ENCODE data around the gene RELT. TPM values are rescaled to one million over a fixed set of nuclear protein-coding genes. Genes with fewer than 3 reads are reported as not detected.
A peak's percentile ranks its signal among the peaks of the same experiment; 100 is the strongest.

Gene RELT
- total and polyA plus RNA-seq, 9 of the 15 experiments (the other 6 are each of a cell fraction or from before 2014, with no cell fraction given) = 1.1 to 20.2 (median 7.4) TPM

DNA sequence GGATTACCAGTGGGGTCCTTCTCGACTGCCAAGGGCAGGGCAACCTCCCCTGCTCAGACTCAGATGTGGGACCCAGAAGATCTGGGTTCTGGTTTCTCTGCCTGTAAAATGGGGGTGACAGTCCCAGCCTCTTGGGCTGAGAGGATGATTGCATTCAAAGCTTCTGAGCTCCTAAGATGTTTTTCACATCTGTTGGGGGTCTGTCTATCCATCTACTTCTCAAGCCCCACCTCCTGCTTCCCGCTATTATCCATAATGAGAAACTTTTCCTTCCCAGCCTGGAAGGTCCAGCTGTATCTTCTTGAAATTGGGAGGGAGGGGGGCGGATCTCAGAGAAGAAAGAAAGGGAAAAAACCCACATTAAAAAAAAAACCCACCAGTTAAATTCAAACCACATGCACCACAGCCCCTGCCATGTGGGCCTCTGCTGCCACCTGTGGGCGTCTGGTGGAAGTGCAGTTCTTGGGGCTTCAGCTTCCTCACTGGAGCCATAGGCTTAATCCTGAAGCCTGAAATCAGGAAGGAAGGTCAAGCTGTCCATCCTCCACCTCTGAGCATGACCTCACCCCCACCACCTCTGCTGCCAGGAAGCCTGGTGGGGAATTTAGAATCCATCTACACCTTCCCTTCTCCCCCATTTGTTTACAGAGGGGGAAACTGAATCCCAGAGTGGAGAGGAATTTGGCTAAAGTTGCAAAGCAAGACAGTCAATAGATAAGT is 40.8 kb upstream of the RELT start (continued):
- TF ChIP-seq, protein P1, sequence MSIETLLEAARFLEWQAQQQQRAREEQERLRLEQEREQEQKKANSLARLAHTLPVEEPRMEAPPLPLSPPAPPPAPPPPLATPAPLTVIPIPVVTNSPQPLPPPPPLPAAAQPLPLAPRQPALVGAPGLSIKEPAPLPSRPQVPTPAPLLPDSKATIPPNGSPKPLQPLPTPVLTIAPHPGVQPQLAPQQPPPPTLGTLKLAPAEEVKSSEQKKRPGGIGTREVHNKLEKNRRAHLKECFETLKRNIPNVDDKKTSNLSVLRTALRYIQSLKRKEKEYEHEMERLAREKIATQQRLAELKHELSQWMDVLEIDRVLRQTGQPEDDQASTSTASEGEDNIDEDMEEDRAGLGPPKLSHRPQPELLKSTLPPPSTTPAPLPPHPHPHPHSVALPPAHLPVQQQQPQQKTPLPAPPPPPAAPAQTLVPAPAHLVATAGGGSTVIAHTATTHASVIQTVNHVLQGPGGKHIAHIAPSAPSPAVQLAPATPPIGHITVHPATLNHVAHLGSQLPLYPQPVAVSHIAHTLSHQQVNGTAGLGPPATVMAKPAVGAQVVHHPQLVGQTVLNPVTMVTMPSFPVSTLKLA (conservative IDR thresholded peaks at IDR 0.05) = peak in 1 of 2 experiments; percentile 34; a peak in 1 of 4 replicates
- TF ChIP-seq ETV5 (CRISPR knock-in tag; IDR thresholded peaks at IDR 0.05; ENCODE audit: low read depth) (no peak), FOXA1 (IDR thresholded peaks at IDR 0.05; ENCODE audit: borderline replicate concordance) (no peak), MYBL2 (IDR thresholded peaks at IDR 0.05; ENCODE audit: low read depth) (no peak), MYBL2 (CRISPR knock-in tag; IDR thresholded peaks at IDR 0.05; ENCODE audit: borderline replicate concordance) (no peak), CC2D1A (IDR thresholded peaks at IDR 0.05) (0 out of 2 replicates have a peak, but pooled peaks have one; percentile 59), SMARCE1 (IDR thresholded peaks at IDR 0.05) (no peak), ESRRA (IDR thresholded peaks at IDR 0.05; ENCODE audit: borderline replicate concordance, low read depth) (0 out of 2 replicates have a peak, but pooled peaks have one; percentile 36), SOX6 (IDR thresholded peaks at IDR 0.05) (0 out of 2 replicates have a peak, but pooled peaks have one; percentile 12), LCOR (CRISPR knock-in tag; IDR thresholded peaks at IDR 0.05) (no peak), ZNF507 (tag; conservative IDR thresholded peaks at IDR 0.05) (no peak), C11orf30 (IDR thresholded peaks at IDR 0.05; ENCODE audit: low read depth) (no peak), TSC22D4 (tag; IDR thresholded peaks at IDR 0.05) (no peak), MAZ (CRISPR knock-in tag; conservative IDR thresholded peaks at IDR 0.05 in 1 of 2, IDR thresholded peaks at IDR 0.05 in 1 of 2) (peak in 1 of 2 experiments; percentile 49; a peak in 1 of 4 replicates), SPI1 (IDR thresholded peaks at IDR 0.05; ENCODE audit: borderline replicate concordance, low read depth, low read length) (peak; percentile 47; the same call in 1 of the 2 replicates), CREB3 (tag; conservative IDR thresholded peaks at IDR 0.05; ENCODE audit: low read depth) (no peak), SMARCC2 (IDR thresholded peaks at IDR 0.05; ENCODE audit: low read depth) (no peak)
- TF ChIP-seq, protein P2, sequence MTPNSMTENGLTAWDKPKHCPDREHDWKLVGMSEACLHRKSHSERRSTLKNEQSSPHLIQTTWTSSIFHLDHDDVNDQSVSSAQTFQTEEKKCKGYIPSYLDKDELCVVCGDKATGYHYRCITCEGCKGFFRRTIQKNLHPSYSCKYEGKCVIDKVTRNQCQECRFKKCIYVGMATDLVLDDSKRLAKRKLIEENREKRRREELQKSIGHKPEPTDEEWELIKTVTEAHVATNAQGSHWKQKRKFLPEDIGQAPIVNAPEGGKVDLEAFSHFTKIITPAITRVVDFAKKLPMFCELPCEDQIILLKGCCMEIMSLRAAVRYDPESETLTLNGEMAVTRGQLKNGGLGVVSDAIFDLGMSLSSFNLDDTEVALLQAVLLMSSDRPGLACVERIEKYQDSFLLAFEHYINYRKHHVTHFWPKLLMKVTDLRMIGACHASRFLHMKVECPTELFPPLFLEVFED (CRISPR knock-in tag; conservative IDR thresholded peaks at IDR 0.05) = no peak
- TF ChIP-seq, protein P3, sequence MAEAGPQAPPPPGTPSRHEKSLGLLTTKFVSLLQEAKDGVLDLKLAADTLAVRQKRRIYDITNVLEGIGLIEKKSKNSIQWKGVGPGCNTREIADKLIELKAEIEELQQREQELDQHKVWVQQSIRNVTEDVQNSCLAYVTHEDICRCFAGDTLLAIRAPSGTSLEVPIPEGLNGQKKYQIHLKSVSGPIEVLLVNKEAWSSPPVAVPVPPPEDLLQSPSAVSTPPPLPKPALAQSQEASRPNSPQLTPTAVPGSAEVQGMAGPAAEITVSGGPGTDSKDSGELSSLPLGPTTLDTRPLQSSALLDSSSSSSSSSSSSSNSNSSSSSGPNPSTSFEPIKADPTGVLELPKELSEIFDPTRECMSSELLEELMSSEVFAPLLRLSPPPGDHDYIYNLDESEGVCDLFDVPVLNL (CRISPR knock-in tag; IDR thresholded peaks at IDR 0.05; ENCODE audit: low read depth) = no peak
- TF ChIP-seq, protein P4, sequence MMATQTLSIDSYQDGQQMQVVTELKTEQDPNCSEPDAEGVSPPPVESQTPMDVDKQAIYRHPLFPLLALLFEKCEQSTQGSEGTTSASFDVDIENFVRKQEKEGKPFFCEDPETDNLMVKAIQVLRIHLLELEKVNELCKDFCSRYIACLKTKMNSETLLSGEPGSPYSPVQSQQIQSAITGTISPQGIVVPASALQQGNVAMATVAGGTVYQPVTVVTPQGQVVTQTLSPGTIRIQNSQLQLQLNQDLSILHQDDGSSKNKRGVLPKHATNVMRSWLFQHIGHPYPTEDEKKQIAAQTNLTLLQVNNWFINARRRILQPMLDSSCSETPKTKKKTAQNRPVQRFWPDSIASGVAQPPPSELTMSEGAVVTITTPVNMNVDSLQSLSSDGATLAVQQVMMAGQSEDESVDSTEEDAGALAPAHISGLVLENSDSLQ (IDR thresholded peaks at IDR 0.05) = no peak
- TF ChIP-seq, protein P5, sequence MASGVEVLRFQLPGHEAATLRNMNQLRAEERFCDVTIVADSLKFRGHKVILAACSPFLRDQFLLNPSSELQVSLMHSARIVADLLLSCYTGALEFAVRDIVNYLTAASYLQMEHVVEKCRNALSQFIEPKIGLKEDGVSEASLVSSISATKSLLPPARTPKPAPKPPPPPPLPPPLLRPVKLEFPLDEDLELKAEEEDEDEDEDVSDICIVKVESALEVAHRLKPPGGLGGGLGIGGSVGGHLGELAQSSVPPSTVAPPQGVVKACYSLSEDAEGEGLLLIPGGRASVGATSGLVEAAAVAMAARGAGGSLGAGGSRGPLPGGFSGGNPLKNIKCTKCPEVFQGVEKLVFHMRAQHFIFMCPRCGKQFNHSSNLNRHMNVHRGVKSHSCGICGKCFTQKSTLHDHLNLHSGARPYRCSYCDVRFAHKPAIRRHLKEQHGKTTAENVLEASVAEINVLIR (CRISPR knock-in tag; IDR thresholded peaks at IDR 0.05) = no peak

All from K562 (cell line).